ENCODE data around the gene FUT3. TPM values are rescaled to one million over a fixed set of nuclear protein-coding genes. Genes with fewer than 3 reads are reported as not detected.

The FUT3 gene
- total and polyA plus RNA-seq, 2 of the 4 experiments (the other 2 are of a cell fraction), result not detected

GRCh38 chr19:5877882-5878281 is 26.6 kb upstream of the FUT3 start:
- no peak overlapping the region for H3K4me3 ChIP-seq (ENCODE audit: insufficient read depth, low read depth, low read length)
- no peak overlapping the region for H3K9ac ChIP-seq (ENCODE audit: low read depth, low read length)
- H4K20me1 ChIP-seq (ENCODE audit: insufficient read depth, low read length), result no peaks in the 10 kb centered on the region
- H2AK9ac ChIP-seq (replicated peaks; ENCODE audit: low read depth, low read length, poor library complexity), result no peak overlapping the region
- no peak for ATAC-seq (ENCODE audit: low read depth)
- no peak overlapping the region for H2BK15ac ChIP-seq (ENCODE audit: low read depth, low read length)
- no peak overlapping the region for H2BK120ac ChIP-seq (ENCODE audit: low read depth, low read length)
- peaks cover 16% of the 10 kb centered on the region for H3K4me1 ChIP-seq (ENCODE audit: control insufficient read depth, insufficient read depth, low read length)
- H2AK5ac ChIP-seq (ENCODE audit: low read depth, low read length), result no peak overlapping the region; the same call in 1 of the 2 replicates
- no peak overlapping the region for H4K5ac ChIP-seq (ENCODE audit: low read depth, low read length)
- H3K27me3 ChIP-seq (ENCODE audit: control insufficient read depth, insufficient read depth, low read length), result peaks cover 4% of the 10 kb centered on the region
- H3K4ac ChIP-seq (ENCODE audit: low read depth, low read length), result no peak overlapping the region
- H3K56ac ChIP-seq (ENCODE audit: extremely low read depth, insufficient read depth, low read length), result no peak overlapping the region
- H3K9me3 ChIP-seq (ENCODE audit: control insufficient read depth, insufficient read depth, low read length), result no peaks in the 10 kb centered on the region
- DNase-seq, result no peak
- H3K79me1 ChIP-seq (ENCODE audit: low read depth in 1 of 2, low read length in 2 of 2), result no peaks in the 10 kb centered on the region
- ChIA-PET POLR2A (ENCODE audit: unreplicated experiment) (no interaction called here), CTCF (interaction anchor here (1.3 kb wide), 1 partner anchor 74 kb away, joined by 7 read pairs; the partner anchor contains the start of gene NRTN)
- WGBS, 2 experiments (ENCODE audit: extremely low coverage in 2 of 2, insufficient read length in 1 of 2), result no CpG with 5 or more reads among the region's 9 CpGs
- no peak overlapping the region for H4K8ac ChIP-seq (ENCODE audit: low read depth in 2 of 2, low read length in 2 of 2)
- no peak overlapping the region for H3K18ac ChIP-seq (ENCODE audit: low read depth, low read length)
- no peak overlapping the region for H3K4me2 ChIP-seq (ENCODE audit: low read depth, low read length)
- TF ChIP-seq MXI1 (IDR thresholded peaks at IDR 0.05; ENCODE audit: borderline replicate concordance, low read depth, low read length) (no peak), MAZ (IDR thresholded peaks at IDR 0.05; ENCODE audit: borderline replicate concordance, low read depth, low read length) (no peak), FOS (IDR thresholded peaks at IDR 0.05; ENCODE audit: low read depth, low read length) (no peak), RAD21 (IDR thresholded peaks at IDR 0.05; ENCODE audit: low read length) (no peak), RFX5 (IDR thresholded peaks at IDR 0.05; ENCODE audit: low read depth, low read length) (no peak), ELK1 (IDR thresholded peaks at IDR 0.05; ENCODE audit: borderline replicate concordance, low read depth, low read length) (no peak), MAFK (IDR thresholded peaks at IDR 0.05; ENCODE audit: low read depth, low read length) (no peak), SMC3 (IDR thresholded peaks at IDR 0.05; ENCODE audit: low read depth, low read length) (no peak), POLR2A (IDR thresholded peaks at IDR 0.05; ENCODE audit: low read depth, low read length) (no peak), CHD1 (IDR thresholded peaks at IDR 0.05; ENCODE audit: low read depth, low read length) (no peak), BHLHE40 (IDR thresholded peaks at IDR 0.05; ENCODE audit: low read depth, low read length) (no peak), NFE2L2 (IDR thresholded peaks at IDR 0.05; ENCODE audit: low read depth, low read length) (no peak), CEBPB (IDR thresholded peaks at IDR 0.05; ENCODE audit: low read depth, low read length) (no peak)
- H3K36me3 ChIP-seq (ENCODE audit: control insufficient read depth, insufficient read depth, low read length), result no peaks in the 10 kb centered on the region
- no peak overlapping the region for H3K27ac ChIP-seq (ENCODE audit: insufficient read depth, low read length)
- dilution Hi-C loops (cut with HindIII; ENCODE audit: low sequenced_read_pairs, unreplicated experiment), result no loop called here
- no peak overlapping the region for H2AFZ ChIP-seq (replicated peaks; ENCODE audit: low read length, poor library complexity)
- no peak overlapping the region for H2BK20ac ChIP-seq (ENCODE audit: low read depth, low read length)
- no peak overlapping the region for H3K14ac ChIP-seq (replicated peaks; ENCODE audit: low read depth, low read length)
- H3K23ac ChIP-seq (ENCODE audit: low read depth, low read length), result no peak overlapping the region
- H2BK5ac ChIP-seq (ENCODE audit: low read depth, low read length, poor library complexity, severe bottlenecking), result no peak overlapping the region
- intact Hi-C loops (cut with micrococcal nuclease), result no loop called here
- in situ Hi-C loops (cut with MboI; ENCODE audit: low sequenced_read_pairs), result no loop called here
- no TSS peak for BruUV-seq (replicated peaks)
- H4K91ac ChIP-seq (ENCODE audit: insufficient read depth, low read depth, low read length), result no peak overlapping the region
- peaks cover 5% of the 10 kb centered on the region; the same call in 1 of the 2 replicates for H3K9me1 ChIP-seq (ENCODE audit: insufficient read depth, low read length)
